Measurements from ENCODE around the gene VWA8.
A peak's percentile ranks its signal among the peaks of the same experiment; 100 is the strongest.

Gene VWA8

GRCh38 chr13:41960637-41961465 is at the start of gene VWA8:
TSS of gene VWA8 (minus strand) at chr13:41961109. CDS start at chr13:41961015, 94 bp downstream.
- DNase-seq (ENCODE audit: low spot score): peak; percentile 78

GRCh38 chr13:42009057-42009456 is 48.1 kb upstream of the VWA8 start:
- no peak for DNase-seq (ENCODE audit: low spot score)

- no peak for DNase-seq (ENCODE audit: low spot score)
These were observed 46.9 kb upstream of the VWA8 start for GRCh38 chr13:42007844-42008243.

- no peak for DNase-seq (ENCODE audit: low spot score)
These were observed 41.2 kb upstream of the VWA8 start for GRCh38 chr13:42002066-42002465.

GRCh38 chr13:42001580-42001979 is 40.7 kb upstream of the VWA8 start:
- DNase-seq (ENCODE audit: low spot score): no peak

GRCh38 chr13:42000846-42001245 is 39.9 kb upstream of the VWA8 start:
- no peak for DNase-seq (ENCODE audit: low spot score)

GRCh38 chr13:41997396-41997795 is 36.5 kb upstream of the VWA8 start:
- no peak for DNase-seq (ENCODE audit: low spot score)

GRCh38 chr13:41995946-41996345 is 35.0 kb upstream of the VWA8 start:
- no peak for DNase-seq (ENCODE audit: low spot score)

GRCh38 chr13:41995336-41995735 is 34.4 kb upstream of the VWA8 start:
- DNase-seq (ENCODE audit: low spot score): no peak

GRCh38 chr13:41994696-41995095 is 33.8 kb upstream of the VWA8 start:
- DNase-seq (ENCODE audit: low spot score): no peak

- DNase-seq (ENCODE audit: low spot score): no peak
These were observed 31.0 kb upstream of the VWA8 start for GRCh38 chr13:41991936-41992335.

GRCh38 chr13:41988244-41988643 is 27.3 kb upstream of the VWA8 start:
- DNase-seq (ENCODE audit: low spot score): no peak

GRCh38 chr13:41985788-41986508 is 25.0 kb upstream of the VWA8 start:
- no peak for DNase-seq (ENCODE audit: low spot score)

GRCh38 chr13:41981951-41982715 is 21.2 kb upstream of the VWA8 start:
- DNase-seq (ENCODE audit: low spot score): no peak

GRCh38 chr13:41978007-41978406 is 17.1 kb upstream of the VWA8 start:
- no peak for DNase-seq (ENCODE audit: low spot score)

GRCh38 chr13:41976476-41976875 is 15.6 kb upstream of the VWA8 start:
- no peak for DNase-seq (ENCODE audit: low spot score)

GRCh38 chr13:41974262-41974900 is 13.5 kb upstream of the VWA8 start:
- DNase-seq (ENCODE audit: low spot score): peak; percentile 6

GRCh38 chr13:41973247-41973741 is 12.4 kb upstream of the VWA8 start:
- DNase-seq (ENCODE audit: low spot score): no peak

- DNase-seq (ENCODE audit: low spot score): no peak
These were observed 10.9 kb upstream of the VWA8 start for GRCh38 chr13:41971848-41972247.

- no peak for DNase-seq (ENCODE audit: low spot score)
These were observed 10.0 kb upstream of the VWA8 start for GRCh38 chr13:41970918-41971317.

GRCh38 chr13:41970022-41970421 is 9.1 kb upstream of the VWA8 start:
- no peak for DNase-seq (ENCODE audit: low spot score)

GRCh38 chr13:41969072-41969471 is 8.2 kb upstream of the VWA8 start:
- DNase-seq (ENCODE audit: low spot score): no peak

All from CD4-positive, alpha-beta T cell treated with Interleukin-6 at 100 ng/mL for 8 hours (primary cell).